ENCODE results near the gene GPR139.

GRCh38 chr16:20075243-20075642, 1.6 kb upstream of the GPR139 start:
- no peak for TF ChIP-seq CTCF (IDR thresholded peaks at IDR 0.05)
- TF ChIP-seq POLR2A (IDR thresholded peaks at IDR 0.05), result no peak

Data from adrenal gland (tissue), 5 donors.